Psoas muscle (tissue), 8 donors: ENCODE results near the gene NEUROD6. TPM values are rescaled to one million over a fixed set of nuclear protein-coding genes. Genes with fewer than 3 reads are reported as not detected.

Experiments used
- ATAC-seq, 4 donors: fragments of 200-7000 bp; cut with Tn5 transposase; one replicate each; pipeline ENCODE4 v1.9.1; 2020; ENCODE audit warnings: moderate library complexity in 3 of 4, mild to moderate bottlenecking in 2 of 4
- DNase-seq, 2 donors: peaks; one replicate each; pipeline ENCODE4 v3.0.0-alpha.2; 2020
- H3K27ac ChIP-seq: fragments of 200-600 bp; one replicate; pipeline ENCODE4 v1.8.0; 2022
- H3K27me3 ChIP-seq, 3 donors: fragments of 200-600 bp in 1 of 3; one replicate each; pipeline versions ENCODE4 v1.6.1 to v1.8.0; 2013 to 2022; ENCODE audit warnings: low read length in 2 of 3, mild to moderate bottlenecking in 2 of 3, moderate library complexity in 1 of 3; ENCODE audit not compliant: insufficient read depth in 3 of 3
- H3K36me3 ChIP-seq, 2 donors: fragments of 200-600 bp in 1 of 2; one replicate each; pipeline versions ENCODE4 v1.6.1 to v1.8.0; 2013 to 2022; ENCODE audit warnings: low read depth in 1 of 2, mild to moderate bottlenecking in 1 of 2, moderate library complexity in 1 of 2; ENCODE audit not compliant: insufficient read depth in 1 of 2
- H3K4me1 ChIP-seq: fragments of 200-600 bp; one replicate; pipeline ENCODE4 v1.8.0; 2022
- H3K4me3 ChIP-seq: fragments of 200-600 bp; one replicate; pipeline ENCODE4 v1.8.0; 2022; ENCODE audit warnings: mild to moderate bottlenecking
- H3K9me3 ChIP-seq: fragments of 200-600 bp; one replicate; pipeline ENCODE4 v1.8.0; 2022
- WGBS, 3 donors: extraction: QIAGEN DNeasy Blood & Tissue Kit; methylation state at CpG; one replicate each; pipeline versions ENCODE4 v1.1.6 to v1.1.7; 2013; 5-methylcytosine and 5-hydroxymethylcytosine counted together
- intact Hi-C, 2 donors: fragments of 100-400 bp; cut with DNase I; formaldehyde crosslinking; loops; one replicate each; pipeline versions ENCODE4 v1.11.0 to v1.14.2; 2022
- polyA plus RNA-seq, 3 donors: library from polyadenylated mRNA; stranded (reverse); fragments of 200-250 nt; gene quantifications; one replicate each; pipeline ENCODE4 v1.2.3, GENCODE V29; 2013
- total RNA-seq, 4 donors: library from RNA; stranded (reverse); fragmentation: NEBNext Ultra II Directional in 2 of 4; extraction: Animal tissue kit (Norgen Biotek cat#: 25700) in 2 of 4; gene quantifications; one replicate each; pipeline versions ENCODE4 v1.2.1 to v1.2.4, GENCODE V29; 2021 to 2023
- TF ChIP-seq, protein P1 (sequence below): fragments of 200-600 bp; IDR thresholded peaks from one replicate; pipeline ENCODE4 v1.8.0; 2022; ENCODE audit warnings: antibody characterized with exemption
- donor health status: healthy with polysubstance abuse.
- donor health status: DM: no; HTN: no; CAD: no; lungs with moderate emphysema.
- donor health status: Bipolar disorder and iron deficiency.
- donor health status: healthy.
- donor health status: DM: yes; HTN: yes; CAD: no.
- donor health status: DM: no; HTN: no; CAD: no.
- donor health status: DM: no; HTN: no; CAD: no.
- donor health status: DM: yes; HTN: yes; CAD: no.

Gene NEUROD6
- total and polyA plus RNA-seq, 7 donors = 0.05 TPM; not detected in 6

DNA sequence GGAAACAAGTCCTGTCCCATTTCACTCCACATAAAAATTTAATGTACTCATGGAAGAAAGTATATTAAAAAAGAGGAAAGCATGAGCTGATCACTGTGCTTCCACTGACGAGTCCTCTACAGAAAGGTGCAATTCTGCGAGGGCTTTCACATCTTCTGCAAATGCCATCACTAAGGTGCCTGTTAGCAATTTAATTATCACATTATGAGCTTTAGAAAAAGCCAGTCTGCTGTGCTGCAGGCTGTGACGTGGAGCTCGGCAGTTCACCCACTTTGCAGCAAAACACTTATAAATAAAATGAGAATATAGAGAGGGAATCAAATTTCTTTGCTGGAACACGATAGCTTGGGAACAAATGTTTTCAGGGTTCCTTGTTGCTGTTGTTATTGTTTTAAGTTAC lies 22.5 kb upstream of the NEUROD6 start:
- DNase-seq (no peak), ATAC-seq (no peak)
- Histone ChIP-seq H3K9me3 (no peaks in the 10 kb centered on the region), H3K36me3 (no peaks in the 10 kb centered on the region), H3K27me3 (no peaks in the 10 kb centered on the region), H3K27ac (no peak overlapping the region), H3K4me1 (no peaks in the 10 kb centered on the region), H3K4me3 (no peak overlapping the region)
- 39 to 43% (median 42%) methylated on average over 5 of the region's 5 CpGs for WGBS, 3 donors
- intact Hi-C loops = no loop called here
- TF ChIP-seq, protein P1, sequence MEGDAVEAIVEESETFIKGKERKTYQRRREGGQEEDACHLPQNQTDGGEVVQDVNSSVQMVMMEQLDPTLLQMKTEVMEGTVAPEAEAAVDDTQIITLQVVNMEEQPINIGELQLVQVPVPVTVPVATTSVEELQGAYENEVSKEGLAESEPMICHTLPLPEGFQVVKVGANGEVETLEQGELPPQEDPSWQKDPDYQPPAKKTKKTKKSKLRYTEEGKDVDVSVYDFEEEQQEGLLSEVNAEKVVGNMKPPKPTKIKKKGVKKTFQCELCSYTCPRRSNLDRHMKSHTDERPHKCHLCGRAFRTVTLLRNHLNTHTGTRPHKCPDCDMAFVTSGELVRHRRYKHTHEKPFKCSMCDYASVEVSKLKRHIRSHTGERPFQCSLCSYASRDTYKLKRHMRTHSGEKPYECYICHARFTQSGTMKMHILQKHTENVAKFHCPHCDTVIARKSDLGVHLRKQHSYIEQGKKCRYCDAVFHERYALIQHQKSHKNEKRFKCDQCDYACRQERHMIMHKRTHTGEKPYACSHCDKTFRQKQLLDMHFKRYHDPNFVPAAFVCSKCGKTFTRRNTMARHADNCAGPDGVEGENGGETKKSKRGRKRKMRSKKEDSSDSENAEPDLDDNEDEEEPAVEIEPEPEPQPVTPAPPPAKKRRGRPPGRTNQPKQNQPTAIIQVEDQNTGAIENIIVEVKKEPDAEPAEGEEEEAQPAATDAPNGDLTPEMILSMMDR = no peak

DNA sequence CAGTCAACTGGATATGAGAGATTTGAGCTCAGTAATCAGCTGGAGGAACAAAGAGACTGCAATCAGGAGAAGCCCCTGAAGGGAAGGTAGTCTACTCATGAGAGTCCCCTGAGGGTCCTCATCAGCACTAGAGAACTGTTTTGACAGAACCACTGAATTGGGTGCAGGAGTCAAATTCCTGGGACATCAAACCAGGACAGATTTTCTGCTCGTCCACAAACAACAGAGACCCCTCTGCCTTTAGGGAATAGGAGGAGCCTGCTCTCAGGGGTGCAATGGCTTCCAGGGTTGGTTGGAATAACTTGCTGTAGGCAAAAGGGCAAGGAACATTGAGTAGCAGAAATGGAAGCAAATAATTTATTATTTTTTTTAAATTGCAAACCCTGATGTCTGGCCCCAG lies 21.9 kb upstream of the NEUROD6 start:
- H3K27me3 ChIP-seq = peaks cover 0 to 1% (median 0%) of the 10 kb centered on the region in 3 donors
- intact Hi-C loops = no loop called here
- DNase-seq (no peak), ATAC-seq (no peak)
- no peaks in the 10 kb centered on the region for H3K36me3 ChIP-seq
- 8 to 21% (median 15%) methylated on average over 1 of the region's 1 CpG for WGBS, 3 donors
- TF ChIP-seq, protein P1 = no peak
- no peaks in the 10 kb centered on the region for H3K9me3 ChIP-seq
- no peaks in the 10 kb centered on the region for H3K4me1 ChIP-seq
- H3K27ac ChIP-seq = no peak overlapping the region
- no peak overlapping the region for H3K4me3 ChIP-seq

DNA sequence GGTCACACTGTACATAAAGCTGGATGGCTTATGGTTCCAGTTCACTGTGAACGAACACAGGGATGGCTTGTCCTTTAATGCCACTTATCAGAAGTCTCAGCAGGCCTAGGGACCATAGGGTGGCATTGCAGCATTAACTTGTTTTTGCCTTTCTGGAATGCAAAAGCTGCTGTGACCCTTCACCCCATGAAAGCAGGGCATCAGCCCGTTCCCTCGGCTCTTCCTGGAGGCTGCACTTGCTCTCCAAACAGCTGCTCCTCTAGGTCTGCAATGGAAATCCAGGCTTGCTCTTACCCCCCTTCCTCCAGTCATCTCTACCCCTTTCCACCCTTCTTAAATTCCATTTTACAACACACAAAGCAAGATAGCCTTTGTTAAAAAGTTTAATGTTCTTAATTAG lies 17.9 kb upstream of the NEUROD6 start:
- TF ChIP-seq, protein P1 = no peak
- 23 to 42% (median 30%) methylated on average over 3 of the region's 3 CpGs for WGBS, 3 donors
- Histone ChIP-seq H3K9me3 (no peaks in the 10 kb centered on the region), H3K27me3 (peaks cover 0 to 1% (median 0%) of the 10 kb centered on the region in 3 donors), H3K27ac (no peak overlapping the region), H3K36me3 (no peaks in the 10 kb centered on the region), H3K4me3 (no peak overlapping the region), H3K4me1 (no peaks in the 10 kb centered on the region)
- ATAC-seq (no peak), DNase-seq (no peak)
- intact Hi-C loops = no loop called here

DNA sequence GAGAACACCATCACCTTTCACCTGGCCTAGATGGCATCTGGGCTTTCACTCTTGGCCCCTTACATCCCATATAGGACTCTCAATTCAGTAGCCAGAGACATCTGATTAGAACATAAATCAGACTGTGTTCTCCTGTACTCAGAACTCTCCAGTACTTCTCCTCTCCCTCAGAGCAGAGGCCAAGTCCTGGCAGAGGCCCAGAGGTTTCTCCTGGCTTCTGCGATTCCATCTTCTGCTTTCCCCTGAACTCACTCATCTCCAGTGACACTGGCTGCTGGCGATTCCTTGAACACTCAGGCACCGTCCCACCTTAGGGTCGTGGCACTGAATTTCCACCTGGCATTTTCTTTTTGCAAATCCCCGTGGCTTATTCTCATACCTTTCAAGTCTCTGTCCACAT lies 4.9 kb upstream of the NEUROD6 start:
- Histone ChIP-seq H3K27ac (no peak overlapping the region), H3K9me3 (no peaks in the 10 kb centered on the region), H3K4me1 (no peaks in the 10 kb centered on the region), H3K36me3 (no peaks in the 10 kb centered on the region), H3K27me3 (peaks cover 0 to 3% (median 2%) of the 10 kb centered on the region in 3 donors), H3K4me3 (no peak overlapping the region)
- 64 to 75% (median 70%) methylated on average over 5 of the region's 5 CpGs for WGBS, 3 donors
- TF ChIP-seq, protein P1 = no peak
- no peak for DNase-seq
- intact Hi-C loops = no loop called here
- ATAC-seq = no peak

DNA sequence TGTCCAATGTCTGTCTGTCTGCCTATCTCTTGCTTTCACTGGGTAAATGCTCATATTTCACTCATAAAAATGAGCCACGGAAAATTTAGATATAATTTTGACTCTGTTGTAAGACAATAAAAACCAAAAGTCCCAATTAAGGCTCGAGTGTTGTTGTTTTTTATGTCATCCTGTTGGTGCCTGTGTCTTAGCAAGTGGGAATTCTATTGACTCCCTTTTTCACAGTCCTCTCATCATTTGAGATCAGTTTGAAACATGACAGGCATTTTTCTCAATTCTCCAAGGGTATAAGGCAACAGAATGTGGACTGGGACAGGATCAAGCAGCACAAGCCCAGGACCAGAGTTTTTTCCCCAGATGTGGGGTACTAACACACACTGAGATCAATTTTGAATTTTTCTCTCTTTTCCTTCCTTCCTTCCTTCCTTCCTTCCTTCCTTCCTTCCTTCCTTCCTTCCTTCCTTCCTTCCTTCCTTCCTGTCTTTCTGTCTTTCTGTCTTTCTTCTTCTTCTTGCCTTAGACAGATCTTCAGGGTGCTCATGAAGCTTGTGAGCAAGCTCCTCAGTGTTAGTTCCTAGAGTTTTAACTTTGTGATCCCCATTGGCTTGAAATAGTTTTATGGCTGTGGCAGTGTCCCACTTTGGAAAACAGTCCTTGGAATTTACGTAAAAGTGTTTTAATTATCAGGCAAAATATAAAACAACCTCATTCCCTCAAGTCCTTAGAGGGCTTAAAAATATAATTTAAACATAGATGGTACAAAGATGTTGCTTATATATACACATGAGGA lies 3.2 kb upstream of the NEUROD6 start:
- ATAC-seq (no peak), DNase-seq (no peak)
- WGBS, 3 donors = 45 to 62% (median 57%) methylated on average over 3 of the region's 3 CpGs
- intact Hi-C loops = no loop called here
- Histone ChIP-seq H3K27me3 (peaks cover 2 to 8% (median 3%) of the 10 kb centered on the region in 3 donors), H3K27ac (no peak overlapping the region), H3K4me1 (no peaks in the 10 kb centered on the region), H3K36me3 (no peaks in the 10 kb centered on the region), H3K4me3 (no peak overlapping the region), H3K9me3 (no peaks in the 10 kb centered on the region)
- TF ChIP-seq, protein P1 = no peak
